AG09319 (cell line): ENCODE results near the gene AK3.

Source experiments
- DNase-seq: peaks from one replicate; pipeline ENCODE4 v3.0.0-alpha.2; 2010; ENCODE audit warnings: low read depth; ENCODE audit errors: extremely low read depth
- TF ChIP-seq, protein P1 (sequence below): IDR thresholded peaks from 2 replicates; pipeline ENCODE4 v1.5.1; 2011; ENCODE audit warnings: low read depth, mild to moderate bottlenecking, inconsistent platforms, low read length, moderate library complexity

AK3 gene

GRCh38 chr9:4716163-4716562 lies 24.8 kb downstream of the AK3 start:
- TF ChIP-seq, protein P1, sequence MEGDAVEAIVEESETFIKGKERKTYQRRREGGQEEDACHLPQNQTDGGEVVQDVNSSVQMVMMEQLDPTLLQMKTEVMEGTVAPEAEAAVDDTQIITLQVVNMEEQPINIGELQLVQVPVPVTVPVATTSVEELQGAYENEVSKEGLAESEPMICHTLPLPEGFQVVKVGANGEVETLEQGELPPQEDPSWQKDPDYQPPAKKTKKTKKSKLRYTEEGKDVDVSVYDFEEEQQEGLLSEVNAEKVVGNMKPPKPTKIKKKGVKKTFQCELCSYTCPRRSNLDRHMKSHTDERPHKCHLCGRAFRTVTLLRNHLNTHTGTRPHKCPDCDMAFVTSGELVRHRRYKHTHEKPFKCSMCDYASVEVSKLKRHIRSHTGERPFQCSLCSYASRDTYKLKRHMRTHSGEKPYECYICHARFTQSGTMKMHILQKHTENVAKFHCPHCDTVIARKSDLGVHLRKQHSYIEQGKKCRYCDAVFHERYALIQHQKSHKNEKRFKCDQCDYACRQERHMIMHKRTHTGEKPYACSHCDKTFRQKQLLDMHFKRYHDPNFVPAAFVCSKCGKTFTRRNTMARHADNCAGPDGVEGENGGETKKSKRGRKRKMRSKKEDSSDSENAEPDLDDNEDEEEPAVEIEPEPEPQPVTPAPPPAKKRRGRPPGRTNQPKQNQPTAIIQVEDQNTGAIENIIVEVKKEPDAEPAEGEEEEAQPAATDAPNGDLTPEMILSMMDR, result no peak
- no peak for DNase-seq

GRCh38 chr9:4714266-4715016 lies 26.6 kb downstream of the AK3 start:
- TF ChIP-seq, protein P1, result no peak
- DNase-seq, result no peak

GRCh38 chr9:4713849-4714248 lies 27.2 kb downstream of the AK3 start:
- TF ChIP-seq, protein P1, result no peak
- DNase-seq, result no peak

- TF ChIP-seq, protein P1, result no peak
- DNase-seq, result no peak
Observed at GRCh38 chr9:4709380-4709779, 31.6 kb downstream of the AK3 start.

- DNase-seq, result no peak
- TF ChIP-seq, protein P1, result no peak
Observed at GRCh38 chr9:4706971-4707622, 33.9 kb downstream of the AK3 start.

DNA sequence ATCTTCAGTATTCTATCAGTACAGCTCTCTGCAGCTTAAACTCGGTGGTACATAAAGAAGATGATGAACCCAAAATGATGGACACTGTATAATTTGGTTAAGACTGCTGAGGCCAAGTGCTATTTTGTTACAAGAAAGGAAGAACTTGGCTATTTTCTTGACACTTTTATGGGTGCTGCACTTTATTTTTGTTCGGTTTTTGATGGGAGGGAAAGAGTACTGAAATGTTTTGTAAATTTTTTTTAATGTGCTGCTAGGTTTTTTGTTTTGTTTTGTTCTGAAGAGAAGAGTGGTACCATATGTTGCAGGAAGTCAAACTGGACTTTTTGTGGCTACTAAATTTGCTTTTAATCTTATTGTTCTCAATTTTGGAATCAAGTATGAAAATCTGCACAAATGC lies 35.0 kb downstream of the AK3 start:
- DNase-seq, result no peak
- TF ChIP-seq, protein P1, result no peak

GRCh38 chr9:4704129-4704528 lies 36.9 kb downstream of the AK3 start:
- no peak for DNase-seq
- TF ChIP-seq, protein P1, result no peak
